ENCODE data around the gene CFAP47.
"Not testable (repeated sequence)": the region's sequence is repeated elsewhere in the genome, so short reads cannot be mapped to it uniquely, and the experiment has no call there.

CFAP47 gene

DNA sequence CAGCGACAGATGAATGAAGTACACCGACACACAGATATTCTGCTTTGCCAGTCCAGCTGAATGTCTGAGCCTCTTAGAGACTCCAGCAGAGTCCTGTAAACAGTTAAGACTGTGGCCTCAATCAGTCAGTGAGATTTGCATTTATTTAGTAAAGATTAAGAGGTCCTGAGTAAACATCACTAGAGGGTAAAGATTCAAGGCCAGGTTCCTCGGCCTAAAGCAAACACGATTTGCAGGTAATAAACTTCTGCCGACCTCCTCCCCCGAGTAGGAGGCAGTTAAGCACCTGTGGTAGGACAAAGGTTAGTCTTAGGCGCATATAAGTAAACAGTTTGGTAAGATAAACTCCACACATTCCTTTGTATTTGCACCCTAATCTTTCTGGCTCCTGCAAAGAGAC is 99.6 kb downstream of the CFAP47 start:
- no peaks in the 10 kb centered on the region for H3K27me3 ChIP-seq (ENCODE audit: insufficient read depth, low read length, poor library complexity)

DNA sequence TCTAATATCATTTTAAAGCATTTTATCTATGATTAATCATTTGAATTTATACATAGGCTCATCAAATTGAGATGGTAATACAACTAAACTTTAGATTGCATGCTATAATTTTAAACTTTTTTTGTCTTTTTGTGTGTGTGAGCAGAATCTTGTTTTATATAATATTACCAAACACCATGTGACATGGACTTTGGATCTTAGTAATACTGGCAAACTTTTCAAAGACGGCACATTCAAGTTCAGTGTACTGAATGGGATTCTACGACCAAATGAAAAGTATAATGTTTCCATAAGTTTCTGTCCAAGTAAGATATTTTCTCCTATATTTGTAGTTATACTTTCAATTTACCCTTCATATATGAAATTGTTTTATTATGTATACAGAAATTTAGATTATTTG is 116.0 kb downstream of the CFAP47 start:
- Histone ChIP-seq H3K9ac (ENCODE audit: low read length) (no peak overlapping the region), H2BK15ac (replicated peaks; ENCODE audit: low read depth) (no peak overlapping the region), H4K5ac (ENCODE audit: low read length) (no peak overlapping the region), H3K23ac (ENCODE audit: low read length) (no peak overlapping the region), H3K79me2 (ENCODE audit: control insufficient read depth, insufficient read depth, low read length) (no peaks in the 10 kb centered on the region), H3K4ac (ENCODE audit: low read depth, low read length) (no peak overlapping the region), H2BK120ac (ENCODE audit: low read depth, low read length) (no peak overlapping the region), H3K56ac (ENCODE audit: low read length) (no peak overlapping the region), H3K79me1 (ENCODE audit: low read length) (no peaks in the 10 kb centered on the region), H3K18ac (ENCODE audit: low read length) (no peak overlapping the region), H2AK5ac (ENCODE audit: low read length) (no peak overlapping the region), H3K4me1 (ENCODE audit: control insufficient read depth, low read depth, low read length) (no peaks in the 10 kb centered on the region), H2BK5ac (ENCODE audit: low read length) (no peak overlapping the region), H3K27me3 (ENCODE audit: insufficient read depth, low read length, poor library complexity) (no peaks in the 10 kb centered on the region), H4K8ac (ENCODE audit: low read depth, low read length) (no peak overlapping the region), H3K36me3 (ENCODE audit: control insufficient read depth, insufficient read depth, low read length) (no peaks in the 10 kb centered on the region), H3K27ac (ENCODE audit: low read depth, low read length) (no peak overlapping the region), H3K4me2 (ENCODE audit: low read length) (no peak overlapping the region), H3K4me3 (ENCODE audit: low read length) (no peak overlapping the region)
- no CpG with 5 or more reads among the region's 2 CpGs for WGBS (ENCODE audit: extremely low coverage, insufficient coverage, low lambda C conversion rate)
- no peak for DNase-seq

More for the DNA sequence above, 99.6 kb downstream of the CFAP47 start:
- no peak overlapping the region for H2BK120ac ChIP-seq (ENCODE audit: low read depth, low read length)
- no peak overlapping the region for H3K18ac ChIP-seq (ENCODE audit: low read length)
- H3K4me1 ChIP-seq (ENCODE audit: control insufficient read depth, low read depth, low read length) = no peaks in the 10 kb centered on the region
- H3K4me3 ChIP-seq (ENCODE audit: low read length) = no peak overlapping the region
- H4K5ac ChIP-seq (ENCODE audit: low read length) = no peak overlapping the region
- H2BK15ac ChIP-seq (replicated peaks; ENCODE audit: low read depth) = no peak overlapping the region
- no peak overlapping the region for H3K4ac ChIP-seq (ENCODE audit: low read depth, low read length)
- H3K27ac ChIP-seq (ENCODE audit: low read depth, low read length) = no peak overlapping the region
- H2BK5ac ChIP-seq (ENCODE audit: low read length) = no peak overlapping the region
- peak; percentile 40 for DNase-seq
- no CpG with 5 or more reads among the region's 7 CpGs for WGBS (ENCODE audit: extremely low coverage, insufficient coverage, low lambda C conversion rate)
- no peaks in the 10 kb centered on the region for H3K36me3 ChIP-seq (ENCODE audit: control insufficient read depth, insufficient read depth, low read length)
- H3K4me2 ChIP-seq (ENCODE audit: low read length) = no peak overlapping the region
- no peaks in the 10 kb centered on the region for H3K79me2 ChIP-seq (ENCODE audit: control insufficient read depth, insufficient read depth, low read length)
- no peak overlapping the region for H3K9ac ChIP-seq (ENCODE audit: low read length)
- no peak overlapping the region for H4K8ac ChIP-seq (ENCODE audit: low read depth, low read length)
- no peak overlapping the region for H2AK5ac ChIP-seq (ENCODE audit: low read length)
- H3K79me1 ChIP-seq (ENCODE audit: low read length) = no peaks in the 10 kb centered on the region
- H3K23ac ChIP-seq (ENCODE audit: low read length) = no peak overlapping the region
- no peak overlapping the region for H3K56ac ChIP-seq (ENCODE audit: low read length)

DNA sequence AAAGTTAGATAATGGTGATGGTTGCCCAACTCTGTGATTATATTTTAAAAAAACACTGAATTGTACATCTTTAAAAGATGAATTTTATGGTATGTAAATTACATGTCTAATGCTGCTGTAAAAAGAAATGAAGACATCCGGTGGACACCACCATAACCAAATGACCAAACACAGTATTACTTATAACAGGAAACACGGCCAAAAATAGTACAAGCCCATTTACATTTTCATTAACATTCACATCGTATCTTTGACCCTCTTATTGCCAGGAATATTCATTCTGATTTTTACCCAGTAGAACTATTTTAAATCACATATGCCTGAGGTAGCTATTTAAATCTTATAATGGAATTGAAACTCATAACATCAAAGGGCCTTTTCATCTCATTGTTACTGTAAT is 143.2 kb downstream of the CFAP47 start:
- no CpG with 5 or more reads among the region's 3 CpGs for WGBS (ENCODE audit: extremely low coverage, insufficient coverage, low lambda C conversion rate)
- no peak for DNase-seq

DNA sequence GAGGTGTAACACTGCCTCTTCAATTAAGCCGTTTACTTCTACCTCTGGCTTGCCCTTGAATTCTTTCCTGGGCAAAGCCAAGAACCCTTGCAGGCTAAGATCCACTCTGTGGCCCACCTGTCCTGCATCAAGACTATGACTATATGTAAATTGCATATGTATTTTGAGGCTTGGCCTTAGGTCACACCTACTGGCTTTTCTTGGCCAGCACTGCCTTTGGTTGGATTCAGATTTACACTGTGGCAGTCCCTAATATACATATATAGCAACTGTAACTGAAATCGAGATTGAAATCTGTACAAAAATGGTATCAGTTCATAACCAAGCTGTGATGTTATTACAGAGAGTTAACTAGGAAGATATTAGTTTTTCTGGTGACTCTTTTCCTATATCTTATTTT is 151.5 kb downstream of the CFAP47 start:
- no peak overlapping the region for H3K4me2 ChIP-seq (ENCODE audit: low read length)

More for the DNA sequence above, 143.2 kb downstream of the CFAP47 start:
- Histone ChIP-seq H4K5ac (ENCODE audit: low read length) (no peak overlapping the region), H3K9ac (ENCODE audit: low read length) (no peak overlapping the region), H3K79me1 (ENCODE audit: low read length) (no peaks in the 10 kb centered on the region), H2BK5ac (ENCODE audit: low read length) (no peak overlapping the region), H3K36me3 (ENCODE audit: control insufficient read depth, insufficient read depth, low read length) (no peaks in the 10 kb centered on the region), H3K4ac (ENCODE audit: low read depth, low read length) (no peak overlapping the region), H3K4me2 (ENCODE audit: low read length) (no peak overlapping the region), H3K56ac (ENCODE audit: low read length) (no peak overlapping the region), H3K23ac (ENCODE audit: low read length) (no peak overlapping the region), H3K27me3 (ENCODE audit: insufficient read depth, low read length, poor library complexity) (no peaks in the 10 kb centered on the region), H3K18ac (ENCODE audit: low read length) (no peak overlapping the region), H2BK120ac (ENCODE audit: low read depth, low read length) (no peak overlapping the region), H3K4me1 (ENCODE audit: control insufficient read depth, low read depth, low read length) (no peaks in the 10 kb centered on the region), H3K27ac (ENCODE audit: low read depth, low read length) (no peak overlapping the region), H2BK15ac (replicated peaks; ENCODE audit: low read depth) (no peak overlapping the region), H3K79me2 (ENCODE audit: control insufficient read depth, insufficient read depth, low read length) (no peaks in the 10 kb centered on the region), H2AK5ac (ENCODE audit: low read length) (no peak overlapping the region), H4K8ac (ENCODE audit: low read depth, low read length) (no peak overlapping the region), H3K4me3 (ENCODE audit: low read length) (no peak overlapping the region)

DNA sequence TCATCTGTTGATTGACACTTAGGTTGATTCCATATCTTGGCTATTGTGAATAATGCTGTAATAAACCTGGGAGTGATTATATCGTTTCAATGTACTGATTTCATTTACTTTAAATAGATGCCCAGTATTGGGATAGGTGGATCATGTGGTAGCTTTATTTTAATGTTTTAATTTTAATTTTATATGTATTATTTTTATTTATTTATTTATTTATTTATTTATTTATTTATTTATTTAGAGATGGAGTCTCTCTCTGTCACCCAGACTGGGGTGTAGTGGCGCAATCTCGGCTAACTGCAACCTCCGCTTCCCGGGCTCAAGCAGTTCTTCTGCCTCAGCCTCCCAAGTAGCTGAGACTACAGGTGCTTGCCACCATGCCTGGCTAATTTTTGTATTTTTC is 155.5 kb downstream of the CFAP47 start:
- not testable (repeated sequence) for H2BK120ac ChIP-seq (ENCODE audit: low read depth, low read length)
- no CpG with 5 or more reads among the region's 5 CpGs for WGBS (ENCODE audit: extremely low coverage, insufficient coverage, low lambda C conversion rate)

More for the DNA sequence above, 151.5 kb downstream of the CFAP47 start:
- Histone ChIP-seq H3K18ac (ENCODE audit: low read length) (no peak overlapping the region), H3K4ac (ENCODE audit: low read depth, low read length) (no peak overlapping the region), H3K27me3 (ENCODE audit: insufficient read depth, low read length, poor library complexity) (no peaks in the 10 kb centered on the region), H3K27ac (ENCODE audit: low read depth, low read length) (no peak overlapping the region), H2BK5ac (ENCODE audit: low read length) (no peak overlapping the region), H2BK120ac (ENCODE audit: low read depth, low read length) (no peak overlapping the region), H3K4me3 (ENCODE audit: low read length) (no peak overlapping the region), H3K79me1 (ENCODE audit: low read length) (no peaks in the 10 kb centered on the region), H4K5ac (ENCODE audit: low read length) (no peak overlapping the region), H3K56ac (ENCODE audit: low read length) (no peak overlapping the region), H3K4me1 (ENCODE audit: control insufficient read depth, low read depth, low read length) (no peaks in the 10 kb centered on the region), H3K36me3 (ENCODE audit: control insufficient read depth, insufficient read depth, low read length) (no peaks in the 10 kb centered on the region), H3K23ac (ENCODE audit: low read length) (no peak overlapping the region), H2BK15ac (replicated peaks; ENCODE audit: low read depth) (no peak overlapping the region), H2AK5ac (ENCODE audit: low read length) (no peak overlapping the region), H4K8ac (ENCODE audit: low read depth, low read length) (no peak overlapping the region), H3K79me2 (ENCODE audit: control insufficient read depth, insufficient read depth, low read length) (no peaks in the 10 kb centered on the region), H3K9ac (ENCODE audit: low read length) (no peak overlapping the region)
- no peak for DNase-seq
- WGBS (ENCODE audit: extremely low coverage, insufficient coverage, low lambda C conversion rate) = no CpG with 5 or more reads among the region's 2 CpGs

DNA sequence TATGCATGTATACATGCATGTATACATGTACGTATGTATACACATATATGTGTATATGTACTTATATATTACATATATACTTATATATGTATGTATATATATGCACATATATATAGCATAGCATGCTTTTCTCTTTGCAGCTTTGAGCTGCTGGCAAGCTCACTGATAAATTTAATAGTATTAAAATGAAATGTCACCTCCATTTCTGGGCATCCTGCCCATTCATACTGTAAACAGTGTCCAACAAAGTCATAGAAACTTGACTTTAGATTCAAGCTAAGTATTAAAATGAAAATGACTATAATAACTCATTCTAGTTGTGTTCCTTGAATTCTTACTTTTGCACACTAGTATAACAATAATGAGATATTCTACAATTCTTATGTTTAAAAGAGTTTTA is 163.7 kb downstream of the CFAP47 start:
- H2BK120ac ChIP-seq (ENCODE audit: low read depth, low read length) = no peak overlapping the region
- no peaks in the 10 kb centered on the region for H3K79me1 ChIP-seq (ENCODE audit: low read length)
- H3K56ac ChIP-seq (ENCODE audit: low read length) = no peak overlapping the region
- no peak for DNase-seq
- no peaks in the 10 kb centered on the region for H3K27me3 ChIP-seq (ENCODE audit: insufficient read depth, low read length, poor library complexity)
- no peak overlapping the region for H4K5ac ChIP-seq (ENCODE audit: low read length)
- no peak overlapping the region for H3K18ac ChIP-seq (ENCODE audit: low read length)
- H3K23ac ChIP-seq (ENCODE audit: low read length) = no peak overlapping the region
- no peak overlapping the region for H3K4me2 ChIP-seq (ENCODE audit: low read length)
- H3K4me1 ChIP-seq (ENCODE audit: control insufficient read depth, low read depth, low read length) = no peaks in the 10 kb centered on the region
- no peaks in the 10 kb centered on the region for H3K79me2 ChIP-seq (ENCODE audit: control insufficient read depth, insufficient read depth, low read length)
- no peak overlapping the region for H4K8ac ChIP-seq (ENCODE audit: low read depth, low read length)
- no peaks in the 10 kb centered on the region for H3K36me3 ChIP-seq (ENCODE audit: control insufficient read depth, insufficient read depth, low read length)
- no peak overlapping the region for H3K4me3 ChIP-seq (ENCODE audit: low read length)
- H3K9ac ChIP-seq (ENCODE audit: low read length) = no peak overlapping the region
- WGBS (ENCODE audit: extremely low coverage, insufficient coverage, low lambda C conversion rate) = no CpG with 5 or more reads among the region's 1 CpG
- H3K27ac ChIP-seq (ENCODE audit: low read depth, low read length) = no peak overlapping the region
- H2AK5ac ChIP-seq (ENCODE audit: low read length) = no peak overlapping the region
- no peak overlapping the region for H2BK15ac ChIP-seq (replicated peaks; ENCODE audit: low read depth)
- H3K4ac ChIP-seq (ENCODE audit: low read depth, low read length) = no peak overlapping the region
- no peak overlapping the region for H2BK5ac ChIP-seq (ENCODE audit: low read length)

More for the DNA sequence above, 155.5 kb downstream of the CFAP47 start:
- not testable (repeated sequence) for H2BK15ac ChIP-seq (replicated peaks; ENCODE audit: low read depth); H3K4me3 ChIP-seq (ENCODE audit: low read length); H3K27ac ChIP-seq (ENCODE audit: low read depth, low read length); H4K5ac ChIP-seq (ENCODE audit: low read length); H3K4ac ChIP-seq (ENCODE audit: low read depth, low read length); H3K79me2 ChIP-seq (ENCODE audit: control insufficient read depth, insufficient read depth, low read length); H3K4me2 ChIP-seq (ENCODE audit: low read length); H3K9ac ChIP-seq (ENCODE audit: low read length); H3K18ac ChIP-seq (ENCODE audit: low read length); H2AK5ac ChIP-seq (ENCODE audit: low read length); H3K27me3 ChIP-seq (ENCODE audit: insufficient read depth, low read length, poor library complexity); DNase-seq; H4K8ac ChIP-seq (ENCODE audit: low read depth, low read length); H3K56ac ChIP-seq (ENCODE audit: low read length); H3K79me1 ChIP-seq (ENCODE audit: low read length); H3K23ac ChIP-seq (ENCODE audit: low read length); H3K36me3 ChIP-seq (ENCODE audit: control insufficient read depth, insufficient read depth, low read length); H2BK5ac ChIP-seq (ENCODE audit: low read length); H3K4me1 ChIP-seq (ENCODE audit: control insufficient read depth, low read depth, low read length)
